A549 (cell line): ENCODE results near the gene HOXA5. TPM values are rescaled to one million over a fixed set of nuclear protein-coding genes. Genes with fewer than 3 reads are reported as not detected.

Experiments
- ATAC-seq, 2 experiments: fragments of 200-7000 bp in 1 of 2; fragments of >200 bp in 1 of 2; cut with Nextera tagmentation in 1 of 2; cut with Tn5 transposase in 1 of 2; 3 replicates each; pipeline versions ENCODE4 v1.8.0 to v1.9.1; 2018 to 2020; ENCODE audit warnings: mild to moderate bottlenecking in 1 of 2, moderate library complexity in 1 of 2
- CTCF ChIA-PET: fragments of 300-600 bp; sonication (Branson Sonifier 250); formaldehyde crosslinking; extraction: SDS; loops from one replicate; lab custom pipeline; 2021; ENCODE audit warnings: antibody characterized with exemption, inconsistent platforms; lab: Yijun Ruan, JAX
- POLR2A ChIA-PET: fragments of 350-600 bp; formaldehyde crosslinking; extraction: SDS; loops from one replicate; lab custom pipeline; 2021; ENCODE audit warnings: antibody characterized with exemption, inconsistent platforms; lab: Yijun Ruan, JAX
- DNase-seq, 2 experiments: peaks; one replicate each; pipeline versions ENCODE4 v3.0.0 to v3.0.0-alpha.2; 2011 to 2016; ENCODE audit warnings: low read depth in 1 of 2, low spot score in 1 of 2
- FAIRE-seq: peaks from 2 replicates; lab custom pipeline; 2011; peaks lifted over from hg19 to GRCh38; lab: Jason Lieb, UNC
- H3K27ac ChIP-seq, 2 experiments: fragments of >200 bp; sonication (Bioruptor Twin); formaldehyde crosslinking; 3 replicates each; pipeline ENCODE4 v1.5.1; 2016 to 2017
- H3K4me1 ChIP-seq: fragments of >200 bp; sonication (Bioruptor Twin); formaldehyde crosslinking; 3 replicates; pipeline ENCODE4 v1.6.1; 2016
- H3K4me2 ChIP-seq: fragments of >200 bp; sonication (Bioruptor Twin); formaldehyde crosslinking; 3 replicates; pipeline ENCODE4 v1.6.1; 2016
- H3K4me3 ChIP-seq: fragments of >200 bp; sonication (Bioruptor Twin); formaldehyde crosslinking; 3 replicates; pipeline ENCODE4 v1.5.1; 2016
- H3K9me3 ChIP-seq: fragments of >200 bp; sonication (Bioruptor Twin); formaldehyde crosslinking; 3 replicates; pipeline ENCODE4 v1.6.1; 2016
- CBX2 ChIP-seq: fragments of 200-600 bp; sonication (generic); IDR thresholded peaks from 2 replicates; pipeline ENCODE4 v1.6.1; 2016; ENCODE audit warnings: low read depth, mild to moderate bottlenecking, borderline replicate concordance
- CBX8 ChIP-seq: fragments of 200-600 bp; sonication (generic); IDR thresholded peaks from 2 replicates; pipeline ENCODE4 v1.6.1; 2016
- CTCF ChIP-seq: fragments of >200 bp; sonication (Bioruptor Twin); formaldehyde crosslinking; IDR thresholded peaks from 3 replicates; pipeline ENCODE4 v1.5.1; 2016
- E2F6 ChIP-seq: IDR thresholded peaks from 2 replicates; pipeline ENCODE4 v1.6.1; 2012; ENCODE audit warnings: low read depth, borderline replicate concordance
- FOSB ChIP-seq: fragments of 250-450 bp; sonication (Bioruptor Pico); IDR thresholded peaks from 2 replicates; pipeline ENCODE4 v1.5.0; 2020; ENCODE audit warnings: mild to moderate bottlenecking, moderate library complexity
- GATA3 ChIP-seq: IDR thresholded peaks from 2 replicates; pipeline ENCODE4 v1.6.1; 2012; ENCODE audit warnings: borderline replicate concordance
- HEYL ChIP-seq: fragments of 250-450 bp; sonication (Bioruptor Pico); IDR thresholded peaks from 2 replicates; pipeline ENCODE4 v1.8.0; 2021; ENCODE audit warnings: mild to moderate bottlenecking, moderate library complexity
- HMGXB4 ChIP-seq: fragments of 250-450 bp; sonication (Bioruptor Pico); IDR thresholded peaks from 2 replicates; pipeline ENCODE4 v1.5.0; 2021; ENCODE audit warnings: mild to moderate bottlenecking, moderate library complexity, borderline replicate concordance
- KDM5A ChIP-seq: fragments of 200-600 bp; sonication (generic); IDR thresholded peaks from 2 replicates; pipeline ENCODE4 v1.6.1; 2016; ENCODE audit warnings: antibody characterized with exemption, mild to moderate bottlenecking
- MAX ChIP-seq: IDR thresholded peaks from 2 replicates; pipeline ENCODE4 v1.6.1; 2012
- MYC ChIP-seq: IDR thresholded peaks from 2 replicates; pipeline ENCODE4 v1.6.1; 2012; ENCODE audit warnings: mild to moderate bottlenecking, inconsistent platforms, low read length, improper control_type of control experiment, borderline replicate concordance
- NPAS2 ChIP-seq: fragments of 250-450 bp; sonication (Bioruptor Pico); IDR thresholded peaks from 2 replicates; pipeline ENCODE4 v1.8.0; 2022; ENCODE audit warnings: mild to moderate bottlenecking, moderate library complexity, borderline replicate concordance
- POLR2AphosphoS2 ChIP-seq: conservative IDR thresholded peaks from 2 replicates; pipeline ENCODE4 v1.6.1; 2012; ENCODE audit warnings: low read length, improper control_type of control experiment, inconsistent platforms
- RARB ChIP-seq: fragments of 250-450 bp; sonication (Bioruptor Pico); IDR thresholded peaks from 2 replicates; pipeline ENCODE4 v1.8.0; 2021; ENCODE audit warnings: mild to moderate bottlenecking, moderate library complexity
- RCOR1 ChIP-seq: fragments of 150-350 bp; IDR thresholded peaks from 2 replicates; pipeline ENCODE4 v1.6.1; 2014; ENCODE audit warnings: antibody characterized with exemption, low read length, low read depth
- SREBF2 ChIP-seq: fragments of 450-650 bp; IDR thresholded peaks from 2 replicates; pipeline ENCODE4 v1.6.1; 2014; ENCODE audit warnings: mild to moderate bottlenecking, moderate library complexity
- TFCP2L1 ChIP-seq: fragments of 250-450 bp; sonication (Bioruptor Pico); IDR thresholded peaks from 2 replicates; pipeline ENCODE4 v1.5.0; 2021; ENCODE audit warnings: mild to moderate bottlenecking
- ZSCAN20 ChIP-seq: fragments of 250-450 bp; sonication (Bioruptor Pico); IDR thresholded peaks from 2 replicates; pipeline ENCODE4 v1.8.0; 2022; ENCODE audit warnings: mild to moderate bottlenecking, moderate library complexity
- WGBS: methylation state at CpG from one replicate; pipeline ENCODE4 v1.1.6; 2017; ENCODE audit errors: missing lambda C conversion rate; 5-methylcytosine and 5-hydroxymethylcytosine counted together
- polyA plus RNA-seq, 4 experiments: library from polyadenylated mRNA; depleted of rRNA in 3 of 4; stranded (reverse); fragments of >200 nt; fragmentation: RNase III in 1 of 4; extraction: RNeasy Plus Mini Kit Qiagen cat#74134 plus additional on column Dnase treatment in 1 of 4; gene quantifications; 2 replicates in 3 of 4; 3 replicates in 1 of 4; pipeline ENCODE4 v1.2.3, GENCODE V29; 2011 to 2017

HOXA5 gene
- polyA plus RNA-seq, 2 of the 4 experiments (the other 2 are of a cell fraction): 4.0 to 6.5 TPM

- no peak overlapping the region for H3K27ac ChIP-seq
- ATAC-seq: no peak
- ChIA-PET POLR2A (no interaction called here), CTCF (interaction anchor here (0.7 to 3.4 kb wide), 16 partner anchors 8 to 1286 kb away, joined by 3 to 33 read pairs (median 8); partner anchors contain the start of genes HOXA3 and HOXA7)
- H3K9me3 ChIP-seq: no peaks in the 10 kb centered on the region
- H3K4me2 ChIP-seq: no peak overlapping the region
- no peak for FAIRE-seq
- DNase-seq: no peak
- H3K4me1 ChIP-seq: peaks cover 14% of the 10 kb centered on the region
- WGBS: 94% methylated on average over 6 of the region's 6 CpGs
- TF ChIP-seq MAX: no peak
- no peak for TF ChIP-seq CBX8
- no peak for TF ChIP-seq GATA3
- TF ChIP-seq HEYL (CRISPR knock-in tag): no peak
- TF ChIP-seq KDM5A: no peak
- no peak for TF ChIP-seq RARB (CRISPR knock-in tag)
- no peak for TF ChIP-seq ZSCAN20 (CRISPR knock-in tag)
- TF ChIP-seq FOSB (CRISPR knock-in tag): no peak
- no peak for TF ChIP-seq SREBF2
- no peak for TF ChIP-seq E2F6
- TF ChIP-seq CBX2: no peak
- TF ChIP-seq CTCF: no peak
- TF ChIP-seq HMGXB4 (CRISPR knock-in tag): no peak
- TF ChIP-seq RCOR1: no peak
- no peak for TF ChIP-seq POLR2AphosphoS2
- no peak for TF ChIP-seq NPAS2 (CRISPR knock-in tag)
- no peak for TF ChIP-seq MYC
- H3K4me3 ChIP-seq: no peak overlapping the region
These were observed 34.9 kb upstream of the HOXA5 start for GRCh38 chr7:27178366-27178765.

DNA sequence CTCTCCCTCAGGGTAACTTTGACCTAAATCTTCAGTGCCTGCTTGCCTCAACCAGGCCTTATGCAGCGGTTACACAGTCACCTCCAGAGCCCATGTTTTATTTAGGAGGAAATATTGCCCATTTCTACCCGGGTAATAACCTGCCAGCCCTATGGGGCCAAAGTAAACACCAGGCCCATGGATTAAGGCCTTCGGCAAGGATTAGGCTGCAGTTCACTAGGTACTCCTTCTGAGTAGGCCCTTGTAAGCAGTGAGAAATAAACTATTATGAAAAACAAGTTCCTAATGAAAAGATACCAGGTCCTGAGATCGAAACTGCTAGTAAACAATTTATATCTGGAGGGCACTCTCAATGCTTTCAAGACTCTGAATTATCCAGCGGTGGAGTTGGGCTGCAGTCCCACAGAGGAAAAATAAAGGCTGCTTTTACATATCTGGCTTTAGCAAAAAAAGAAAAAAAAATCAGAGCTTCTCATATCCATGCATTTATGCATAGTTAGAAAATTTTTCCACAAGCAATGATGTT lies 34.4 kb upstream of the HOXA5 start:
- WGBS: 78% methylated on average over 5 of the region's 5 CpGs
- DNase-seq (no peak), ATAC-seq (no peak), FAIRE-seq (no peak)
- H3K4me1 ChIP-seq: peaks cover 13% of the 10 kb centered on the region
- ChIA-PET CTCF (interaction anchor here (1.0 to 3.4 kb wide), 7 partner anchors 8 to 1285 kb away, joined by 3 to 33 read pairs (median 14); no protein-coding TSS in a partner anchor), POLR2A (no interaction called here)
- TF ChIP-seq MAX (no peak), MYC (no peak), TFCP2L1 (no peak), HMGXB4 (CRISPR knock-in tag) (no peak)
- no peaks in the 10 kb centered on the region for H3K9me3 ChIP-seq
- no peak overlapping the region for H3K4me2 ChIP-seq
- no peak overlapping the region for H3K4me3 ChIP-seq
- no peak overlapping the region for H3K27ac ChIP-seq
